NCI-H2171 treated with DMSO at 0.1 percent for 48 hours (cell line): ENCODE measurements around the gene CDH5.

Source experiments
- DNase-seq: peaks from one replicate; lab custom pipeline; 2025; lab: John Stamatoyannopoulos, UW

The CDH5 gene

GRCh38 chr16:66391726-66392670 lies 25.5 kb downstream of the CDH5 start:
- no peak for DNase-seq

GRCh38 chr16:66395806-66396555 lies 29.5 kb downstream of the CDH5 start:
- no peak for DNase-seq

DNA sequence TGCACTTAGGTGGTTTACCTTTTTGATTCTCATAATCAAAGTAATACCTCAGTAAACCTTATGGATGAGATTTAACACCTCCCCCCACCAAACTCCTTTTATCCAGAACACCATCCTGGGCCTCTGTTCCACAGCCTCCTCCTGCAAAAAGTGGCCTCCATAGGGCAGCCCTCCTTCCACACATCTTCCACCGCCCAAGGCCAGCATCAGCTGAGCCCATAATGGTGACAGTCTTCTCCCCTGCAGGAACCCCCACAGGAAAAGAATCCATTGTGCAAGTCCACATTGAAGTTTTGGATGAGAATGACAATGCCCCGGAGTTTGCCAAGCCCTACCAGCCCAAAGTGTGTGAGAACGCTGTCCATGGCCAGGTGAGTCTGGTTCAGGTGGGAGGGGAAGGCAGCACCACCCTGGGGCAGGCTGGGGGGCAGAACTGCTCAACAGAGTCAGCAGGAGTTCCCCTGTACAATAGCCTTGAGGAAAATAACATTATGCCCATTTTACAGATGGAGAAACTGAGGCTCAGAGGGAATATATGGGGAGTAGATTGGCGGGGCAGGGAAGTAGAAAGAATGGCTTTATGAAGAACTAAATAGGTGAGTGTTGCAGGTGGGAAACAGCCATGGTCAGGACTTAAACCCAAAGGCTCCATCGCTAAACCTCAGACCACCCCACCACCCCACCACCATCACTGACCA lies 31.4 kb downstream of the CDH5 start:
- no peak for DNase-seq

- DNase-seq: no peak
Measured at GRCh38 chr16:66399031-66399430, 32.5 kb downstream of the CDH5 start.

DNA sequence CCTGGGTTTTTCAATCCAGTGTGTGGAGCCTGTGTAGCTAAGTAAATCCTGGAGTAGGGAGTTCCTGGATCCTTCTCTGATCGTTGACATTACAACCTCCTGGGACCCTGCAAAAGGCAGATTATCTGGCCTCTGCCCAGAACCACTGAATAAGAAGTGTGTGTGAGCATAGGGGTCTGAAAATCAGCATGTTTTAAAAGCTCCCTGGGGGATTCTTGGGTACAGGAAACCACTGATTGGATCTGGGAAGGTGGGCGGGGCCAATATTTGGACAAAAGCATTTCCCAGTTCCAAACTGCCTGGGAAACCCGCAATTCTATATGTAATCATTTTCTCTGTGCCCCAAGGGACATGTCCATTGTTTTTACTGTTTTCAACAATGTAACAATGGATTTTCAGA lies 33.4 kb downstream of the CDH5 start:
- peak; percentile 77 for DNase-seq

DNA sequence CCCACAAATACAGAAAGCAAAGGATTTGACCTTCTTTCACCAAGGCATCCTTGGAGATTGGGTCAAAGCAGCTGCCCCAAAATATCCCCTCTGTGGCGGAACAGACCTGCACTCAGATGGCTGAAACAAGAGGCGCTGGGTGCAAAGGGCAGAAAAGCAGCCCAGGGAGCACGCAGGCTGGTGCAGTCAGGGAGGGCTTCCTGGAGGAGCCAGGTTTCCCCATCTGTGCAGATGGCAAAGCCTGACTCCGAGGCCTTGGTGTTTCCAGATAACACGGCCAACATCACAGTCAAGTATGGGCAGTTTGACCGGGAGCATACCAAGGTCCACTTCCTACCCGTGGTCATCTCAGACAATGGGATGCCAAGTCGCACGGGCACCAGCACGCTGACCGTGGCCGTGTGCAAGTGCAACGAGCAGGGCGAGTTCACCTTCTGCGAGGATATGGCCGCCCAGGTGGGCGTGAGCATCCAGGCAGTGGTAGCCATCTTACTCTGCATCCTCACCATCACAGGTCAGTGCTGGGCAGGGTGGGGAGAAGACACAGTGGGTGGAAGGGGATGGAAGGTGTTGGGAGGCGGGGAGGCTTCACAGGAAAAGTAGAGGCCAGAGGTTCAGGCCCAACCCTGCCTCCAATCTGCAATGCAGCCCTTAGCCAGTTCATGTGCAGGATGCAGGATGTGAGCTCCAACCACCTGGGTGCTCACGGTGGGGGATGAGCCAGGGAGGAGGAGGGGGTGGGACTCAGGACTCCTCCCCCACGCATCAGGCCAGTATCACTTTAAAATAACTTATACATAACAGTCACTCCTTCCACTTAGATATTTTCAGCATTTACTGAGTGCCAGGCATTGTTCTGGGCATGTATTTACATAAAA lies 34.3 kb downstream of the CDH5 start:
- DNase-seq: no peak

DNA sequence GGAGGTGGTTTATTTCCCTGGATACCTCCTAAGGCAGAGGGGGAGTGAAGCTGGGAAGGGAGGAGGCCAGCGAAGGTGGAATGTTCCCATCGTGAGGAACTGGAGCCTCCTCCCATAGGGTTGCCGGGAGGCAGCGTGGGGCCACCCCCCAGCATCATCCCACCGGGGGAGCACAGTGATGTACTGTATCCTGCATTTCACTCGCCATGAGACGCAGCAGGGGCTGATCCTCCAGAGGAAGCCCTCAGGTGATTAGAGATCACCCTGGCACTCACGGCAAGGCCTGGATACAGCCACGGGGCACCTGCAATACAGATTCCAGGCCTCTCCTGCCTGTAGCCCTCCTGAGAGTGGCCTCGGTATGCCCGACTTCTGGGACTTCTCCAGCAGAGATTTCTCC lies 35.1 kb downstream of the CDH5 start:
- no peak for DNase-seq

DNA sequence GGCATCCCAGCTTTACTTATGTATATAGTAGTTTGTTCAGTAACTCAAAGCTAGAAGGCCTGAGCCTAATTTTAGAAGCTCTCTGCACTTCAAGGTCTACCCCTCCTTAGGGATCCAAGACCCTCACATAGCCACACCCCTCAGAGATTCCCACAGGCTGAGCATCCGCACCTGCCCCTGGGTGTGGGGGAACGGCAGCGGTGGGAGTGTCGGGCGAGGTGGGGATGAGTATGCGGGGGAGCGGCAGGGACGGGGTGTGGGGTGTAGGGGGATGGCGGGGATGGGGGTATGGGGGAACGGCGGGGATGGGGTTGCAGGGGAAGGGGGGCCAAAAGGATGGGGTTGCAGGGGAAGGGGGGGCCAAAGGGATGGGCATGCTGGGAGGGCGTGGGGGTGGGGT lies 35.7 kb downstream of the CDH5 start:
- no peak for DNase-seq

- no peak for DNase-seq
Measured at GRCh38 chr16:66402591-66403230, 36.2 kb downstream of the CDH5 start.

- DNase-seq: no peak
Measured at GRCh38 chr16:66403531-66404145, 37.1 kb downstream of the CDH5 start.

GRCh38 chr16:66405057-66405783 lies 38.7 kb downstream of the CDH5 start:
- no peak for DNase-seq

- peak; percentile 60 for DNase-seq
Measured at GRCh38 chr16:66406534-66407221, 40.2 kb downstream of the CDH5 start.

- DNase-seq: no peak
Measured at GRCh38 chr16:66408163-66409048, 41.9 kb downstream of the CDH5 start.

- no peak for DNase-seq
Measured at GRCh38 chr16:66409156-66409555, 42.7 kb downstream of the CDH5 start.

DNA sequence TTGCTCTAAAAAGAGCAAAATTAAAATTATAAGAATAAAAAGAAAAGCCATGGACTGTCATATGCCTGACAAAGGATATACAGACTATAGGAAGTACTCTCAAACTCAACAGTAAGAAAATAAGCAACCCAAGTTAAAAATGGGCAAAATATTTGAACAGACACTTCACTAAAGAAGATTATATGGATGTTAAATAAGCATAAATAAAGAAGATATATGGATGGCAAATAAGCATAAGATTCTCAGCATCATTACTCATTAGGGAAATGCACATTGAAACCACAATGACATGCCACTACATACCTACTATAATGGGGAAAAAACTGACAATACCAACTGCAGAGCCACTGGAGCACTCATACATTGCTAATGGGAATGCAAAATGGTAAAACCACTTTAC lies 45.7 kb downstream of the CDH5 start:
- no peak for DNase-seq

GRCh38 chr16:66414891-66415290 lies 48.4 kb downstream of the CDH5 start:
- no peak for DNase-seq

DNA sequence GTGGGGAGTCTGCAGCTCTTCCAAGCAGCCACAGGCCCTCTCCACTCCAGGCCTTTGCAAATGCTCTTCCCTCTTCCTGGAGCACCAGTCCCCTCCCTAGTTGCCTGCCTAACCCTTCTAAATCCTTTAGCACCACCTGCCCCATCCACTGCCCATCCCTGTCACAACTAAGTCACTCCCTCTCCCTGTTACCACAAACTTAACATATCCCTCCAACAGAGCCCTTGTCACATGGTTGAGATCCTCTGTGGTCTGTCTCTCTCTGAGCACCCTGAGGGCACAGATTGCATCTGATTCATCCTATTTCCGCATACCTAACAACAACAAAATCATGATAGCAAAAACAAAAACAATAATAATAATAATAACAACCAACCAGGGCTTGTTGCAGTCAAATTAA lies 49.6 kb downstream of the CDH5 start:
- no peak for DNase-seq
